ENCODE results near the gene ZNF687.

Gene ZNF687

GRCh38 chr1:151259351-151259750, 22.7 kb upstream of the ZNF687 start:
- Histone ChIP-seq H3K4me1 (ENCODE audit: control insufficient read depth in 1 of 2, insufficient read depth in 1 of 2, low read depth in 1 of 2, low read length in 1 of 2) (peaks cover 15 to 17% of the 10 kb centered on the region in 2 experiments), H3K27me3 (no peaks in the 10 kb centered on the region), H3K36me3 (peaks cover 24% of the 10 kb centered on the region), H3K4me3 (ENCODE audit: low read depth in 1 of 2, low read length in 1 of 2) (no peak overlapping the region), H3K27ac (no peak overlapping the region), H3K9me3 (no peaks in the 10 kb centered on the region)
- no peak for TF ChIP-seq CTCF (IDR thresholded peaks at IDR 0.05)

DNA sequence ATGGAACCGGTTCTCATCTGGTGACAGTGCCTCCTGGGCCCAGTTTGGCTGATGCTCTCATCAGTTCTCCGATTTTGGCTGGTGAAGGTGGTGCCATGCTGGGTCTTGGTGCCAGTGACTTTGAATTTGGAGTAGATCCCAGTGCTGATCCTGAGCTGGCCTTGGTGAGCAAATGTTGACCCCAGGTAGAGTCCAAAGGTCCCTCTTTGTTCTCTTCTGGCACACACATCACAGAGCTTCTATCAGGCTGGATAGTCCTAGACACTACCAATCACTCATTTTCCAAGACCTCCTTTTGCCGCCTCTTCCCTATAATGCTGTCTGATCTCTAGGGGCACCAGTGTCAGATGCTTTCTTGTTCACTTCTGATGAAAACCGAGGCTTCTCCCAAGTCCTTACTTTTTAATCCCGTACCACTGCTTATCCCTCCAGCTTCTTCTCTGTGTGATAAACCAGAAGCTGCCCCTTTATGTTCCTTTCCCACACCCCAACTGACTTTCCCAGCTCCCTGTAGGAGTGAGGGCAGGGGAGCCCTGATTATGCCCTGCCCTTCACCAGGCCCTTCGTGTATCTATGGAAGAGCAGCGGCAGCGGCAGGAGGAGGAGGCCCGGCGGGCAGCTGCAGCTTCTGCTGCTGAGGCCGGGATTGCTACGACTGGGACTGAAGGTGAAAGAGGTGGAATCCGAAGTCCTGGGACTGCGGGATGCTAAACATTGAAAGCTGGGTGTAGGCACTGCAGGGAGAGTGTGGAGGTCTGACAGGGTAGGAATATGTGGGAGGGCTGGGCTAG, 16.5 kb upstream of the ZNF687 start:
- H3K27ac ChIP-seq, result peak overlapping the region; percentile 81
- no peaks in the 10 kb centered on the region for H3K9me3 ChIP-seq
- H3K4me1 ChIP-seq (ENCODE audit: control insufficient read depth in 1 of 2, insufficient read depth in 1 of 2, low read depth in 1 of 2, low read length in 1 of 2), result peaks cover 12 to 14% of the 10 kb centered on the region in 2 experiments
- H3K27me3 ChIP-seq, result no peaks in the 10 kb centered on the region
- H3K36me3 ChIP-seq, result peaks cover 75% of the 10 kb centered on the region
- no peak overlapping the region for H3K4me3 ChIP-seq (ENCODE audit: low read depth in 1 of 2, low read length in 1 of 2)
- no peak for TF ChIP-seq CTCF (IDR thresholded peaks at IDR 0.05)

DNA sequence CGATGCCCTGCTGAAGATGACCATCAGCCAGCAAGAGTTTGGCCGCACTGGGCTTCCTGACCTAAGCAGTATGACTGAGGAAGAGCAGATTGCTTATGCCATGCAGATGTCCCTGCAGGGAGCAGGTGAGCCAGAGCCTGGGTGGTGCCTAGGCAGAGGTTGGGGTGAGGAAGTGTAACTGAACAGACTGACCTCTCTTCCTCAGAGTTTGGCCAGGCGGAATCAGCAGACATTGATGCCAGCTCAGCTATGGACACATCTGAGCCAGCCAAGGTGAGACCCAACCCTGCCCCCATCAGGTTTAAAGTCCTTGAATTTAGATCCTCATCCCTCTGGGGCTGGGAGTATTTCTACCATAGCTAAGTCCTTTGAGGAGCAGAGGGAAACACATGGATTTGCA, 15.8 kb upstream of the ZNF687 start:
- Histone ChIP-seq H3K27ac (peak overlapping the region; percentile 36), H3K9me3 (no peaks in the 10 kb centered on the region), H3K36me3 (peaks cover 75% of the 10 kb centered on the region), H3K4me1 (ENCODE audit: control insufficient read depth in 1 of 2, insufficient read depth in 1 of 2, low read depth in 1 of 2, low read length in 1 of 2) (peaks cover 12 to 14% of the 10 kb centered on the region in 2 experiments), H3K27me3 (no peaks in the 10 kb centered on the region), H3K4me3 (ENCODE audit: low read depth in 1 of 2, low read length in 1 of 2) (no peak overlapping the region)
- TF ChIP-seq CTCF (IDR thresholded peaks at IDR 0.05), result no peak

- peaks cover 12 to 14% of the 10 kb centered on the region in 2 experiments for H3K4me1 ChIP-seq (ENCODE audit: control insufficient read depth in 1 of 2, insufficient read depth in 1 of 2, low read depth in 1 of 2, low read length in 1 of 2)
- H3K4me3 ChIP-seq (ENCODE audit: low read depth in 1 of 2, low read length in 1 of 2), result no peak overlapping the region
- H3K27ac ChIP-seq, result peak overlapping the region; percentile 36
- no peaks in the 10 kb centered on the region for H3K9me3 ChIP-seq
- H3K36me3 ChIP-seq, result peaks cover 75% of the 10 kb centered on the region
- no peaks in the 10 kb centered on the region for H3K27me3 ChIP-seq
- TF ChIP-seq CTCF (IDR thresholded peaks at IDR 0.05), result no peak
Measured at GRCh38 chr1:151266821-151267220, 15.3 kb upstream of the ZNF687 start.

DNA sequence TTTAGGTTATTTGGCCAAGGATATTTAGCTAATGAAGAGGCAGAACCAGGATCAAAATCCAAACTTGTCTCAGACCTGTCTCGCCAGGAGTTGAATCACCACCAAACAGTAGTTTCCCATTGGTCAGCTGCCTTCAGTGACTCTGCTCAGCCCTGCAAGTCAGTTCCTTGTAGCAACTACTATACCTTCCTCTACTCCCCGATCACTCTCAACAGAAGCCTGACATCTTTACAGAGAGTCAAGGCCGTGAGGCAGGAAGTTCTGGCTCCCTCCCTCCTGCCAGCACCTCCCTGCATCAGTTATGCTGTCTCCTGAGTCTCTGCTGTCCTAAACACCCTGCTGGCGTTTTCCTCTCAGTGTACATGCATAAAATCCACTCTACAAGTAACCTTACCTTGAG, 14.3 kb upstream of the ZNF687 start:
- Histone ChIP-seq H3K4me3 (ENCODE audit: low read depth in 1 of 2, low read length in 1 of 2) (no peak overlapping the region), H3K27me3 (no peaks in the 10 kb centered on the region), H3K4me1 (ENCODE audit: control insufficient read depth in 1 of 2, insufficient read depth in 1 of 2, low read depth in 1 of 2, low read length in 1 of 2) (peaks cover 12 to 14% of the 10 kb centered on the region in 2 experiments), H3K9me3 (no peaks in the 10 kb centered on the region), H3K36me3 (peaks cover 69% of the 10 kb centered on the region), H3K27ac (peak overlapping the region; percentile 35)
- no peak for TF ChIP-seq CTCF (IDR thresholded peaks at IDR 0.05)
